ENCODE measurements around the gene CLK4. TPM values are rescaled to one million over a fixed set of nuclear protein-coding genes. Genes with fewer than 3 reads are reported as not detected.

Gene CLK4
- total RNA-seq, 1 donor from 2014 or later = 13.5 TPM

GRCh38 chr5:178587763-178588611 lies 38.9 kb downstream of the CLK4 start:
- DNase-seq (ENCODE audit: low read depth in 2 of 2) = no peak

GRCh38 chr5:178586396-178586795 lies 40.5 kb downstream of the CLK4 start:
- DNase-seq (ENCODE audit: low read depth in 2 of 2) = no peak

GRCh38 chr5:178585421-178585820 lies 41.4 kb downstream of the CLK4 start:
- peak; percentile 8 to 9 for DNase-seq (ENCODE audit: low read depth in 2 of 2)

- DNase-seq (ENCODE audit: low read depth in 2 of 2) = no peak
Measured at GRCh38 chr5:178583279-178583678, 43.6 kb downstream of the CLK4 start.

- no peak for DNase-seq (ENCODE audit: low read depth in 2 of 2)
Measured at GRCh38 chr5:178582291-178582690, 44.6 kb downstream of the CLK4 start.

- DNase-seq (ENCODE audit: low read depth in 2 of 2) = no peak
Measured at GRCh38 chr5:178581621-178582020, 45.2 kb downstream of the CLK4 start.

GRCh38 chr5:178580271-178580955 lies 46.4 kb downstream of the CLK4 start:
- DNase-seq (ENCODE audit: low read depth in 2 of 2) = no peak

- no peak for DNase-seq (ENCODE audit: low read depth in 2 of 2)
Measured at GRCh38 chr5:178577944-178578343, 48.9 kb downstream of the CLK4 start.

- DNase-seq (ENCODE audit: low read depth in 2 of 2) = no peak
Measured at GRCh38 chr5:178577376-178577839, 49.4 kb downstream of the CLK4 start.

- DNase-seq (ENCODE audit: low read depth in 2 of 2) = no peak
Measured at GRCh38 chr5:178576591-178577351, 50.1 kb downstream of the CLK4 start.

- no peak for DNase-seq (ENCODE audit: low read depth in 2 of 2)
Measured at GRCh38 chr5:178573216-178573615, 53.6 kb downstream of the CLK4 start.

- no peak for DNase-seq (ENCODE audit: low read depth in 2 of 2)
Measured at GRCh38 chr5:178572617-178573016, 54.2 kb downstream of the CLK4 start.

- DNase-seq (ENCODE audit: low read depth in 2 of 2) = no peak
Measured at GRCh38 chr5:178569485-178569884, 57.4 kb downstream of the CLK4 start.

- DNase-seq (ENCODE audit: low read depth in 2 of 2) = no peak
Measured at GRCh38 chr5:178564811-178565550, 61.9 kb downstream of the CLK4 start.

- no peak for DNase-seq (ENCODE audit: low read depth in 2 of 2)
Measured at GRCh38 chr5:178564397-178564796, 62.5 kb downstream of the CLK4 start.

- no peak for DNase-seq (ENCODE audit: low read depth in 2 of 2)
Measured at GRCh38 chr5:178563621-178564020, 63.2 kb downstream of the CLK4 start.

GRCh38 chr5:178561746-178562264 lies 65.0 kb downstream of the CLK4 start:
- no peak for DNase-seq (ENCODE audit: low read depth in 2 of 2)

- no peak for DNase-seq (ENCODE audit: low read depth in 2 of 2)
Measured at GRCh38 chr5:178560911-178561310, 65.9 kb downstream of the CLK4 start.

GRCh38 chr5:178557416-178557815 lies 69.4 kb downstream of the CLK4 start:
- DNase-seq (ENCODE audit: low read depth in 2 of 2) = no peak

- peak; percentile 2 to 10 for DNase-seq (ENCODE audit: low read depth in 2 of 2)
Measured at GRCh38 chr5:178555771-178556211, 71.1 kb downstream of the CLK4 start.

- no peak for DNase-seq (ENCODE audit: low read depth in 2 of 2)
Measured at GRCh38 chr5:178555005-178555404, 71.8 kb downstream of the CLK4 start.
